Vagina (tissue), 2 donors: ENCODE data around the gene VAV1.

ENCODE experiments used
- CTCF ChIP-seq, 3 experiments: fragments of 450-650 bp in 2 of 3; fragments of 200-600 bp in 1 of 3; sonication (generic) in 1 of 3; IDR thresholded peaks; one replicate each; pipeline ENCODE4 v1.5.1; 2017 to 2019; ENCODE audit warnings: antibody characterized with exemption in 3 of 3, mild to moderate bottlenecking in 2 of 3, moderate library complexity in 2 of 3
- POLR2A ChIP-seq, 2 donors: fragments of 450-650 bp; IDR thresholded peaks; one replicate each; pipeline ENCODE4 v1.6.1; 2017; ENCODE audit warnings: antibody characterized with exemption in 2 of 2, mild to moderate bottlenecking in 2 of 2, moderate library complexity in 2 of 2

- TF ChIP-seq CTCF (IDR thresholded peaks at IDR 0.05) = no peak
- no peak for TF ChIP-seq POLR2A (IDR thresholded peaks at IDR 0.05)
Observed at GRCh38 chr19:6733338-6734095, 39.0 kb upstream of the VAV1 start.
